ENCODE measurements around the gene ABLIM2. TPM values are rescaled to one million over a fixed set of nuclear protein-coding genes. Genes with fewer than 3 reads are reported as not detected.
A peak's percentile ranks its signal among the peaks of the same experiment; 100 is the strongest.

Gene ABLIM2
- total and polyA plus RNA-seq, 2 experiments from 2014 or later = 1.5 to 4.3 TPM

DNA sequence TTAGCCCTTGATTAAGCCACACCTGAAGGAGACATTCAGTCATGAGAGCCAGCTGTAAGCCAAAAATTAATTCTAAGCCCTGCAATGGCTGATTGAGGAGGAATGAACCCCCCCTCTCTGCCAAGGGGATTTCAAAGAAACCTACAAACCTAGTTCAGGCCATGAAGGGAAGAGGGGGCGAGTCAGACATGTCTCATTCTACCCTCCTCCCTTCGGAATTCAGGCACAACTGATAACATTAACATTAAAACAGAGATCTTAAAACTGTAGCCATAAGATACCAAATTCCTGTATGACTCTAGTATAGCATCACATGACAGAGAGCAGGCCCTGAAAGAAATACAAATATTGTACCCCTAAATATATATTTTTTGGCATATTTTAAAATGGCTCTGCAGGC is 178.6 kb downstream of the ABLIM2 start:
- peaks cover 5% of the 10 kb centered on the region for H3K36me3 Mint-ChIP-seq (ENCODE audit: low read depth)
- Histone ChIP-seq H3K79me2 (replicated peaks; ENCODE audit: insufficient read depth) (no peaks in the 10 kb centered on the region), H4K20me1 (replicated peaks; ENCODE audit: insufficient read depth) (no peaks in the 10 kb centered on the region), H3K27ac (ENCODE audit: low read depth) (peak overlapping the region; percentile 86), H3K4me3 (no peak overlapping the region), H3F3A (replicated peaks; ENCODE audit: low read depth) (peaks cover 4% of the 10 kb centered on the region; the same call in 1 of the 2 replicates), H3K36me3 (ENCODE audit: insufficient read depth) (no peaks in the 10 kb centered on the region), H3K4me1 (ENCODE audit: insufficient read depth) (peaks cover 22% of the 10 kb centered on the region), H3K4me2 (peak overlapping the region; percentile 6; the same call in 1 of the 2 replicates), H3K9me2 (ENCODE audit: insufficient read depth) (no peaks in the 10 kb centered on the region), H3K27me3 (ENCODE audit: insufficient read depth) (no peaks in the 10 kb centered on the region), H2AFZ (0 out of 2 replicates have a peak overlapping the region, but pooled peaks have one; percentile 1)
- peaks cover 12% of the 10 kb centered on the region for H3K27me3 Mint-ChIP-seq (ENCODE audit: insufficient read depth, low read depth, poor library complexity)
- H3K27ac Mint-ChIP-seq = peak overlapping the region; percentile 49; the same call in 1 of the 2 replicates
- no peak overlapping the region for H3K4me3 Mint-ChIP-seq
- H3K4me1 Mint-ChIP-seq = peaks cover 27% of the 10 kb centered on the region
- H3K9me3 Mint-ChIP-seq = peaks cover 7% of the 10 kb centered on the region; the same call in 2 of the 3 replicates
- TF ChIP-seq, protein P1, sequence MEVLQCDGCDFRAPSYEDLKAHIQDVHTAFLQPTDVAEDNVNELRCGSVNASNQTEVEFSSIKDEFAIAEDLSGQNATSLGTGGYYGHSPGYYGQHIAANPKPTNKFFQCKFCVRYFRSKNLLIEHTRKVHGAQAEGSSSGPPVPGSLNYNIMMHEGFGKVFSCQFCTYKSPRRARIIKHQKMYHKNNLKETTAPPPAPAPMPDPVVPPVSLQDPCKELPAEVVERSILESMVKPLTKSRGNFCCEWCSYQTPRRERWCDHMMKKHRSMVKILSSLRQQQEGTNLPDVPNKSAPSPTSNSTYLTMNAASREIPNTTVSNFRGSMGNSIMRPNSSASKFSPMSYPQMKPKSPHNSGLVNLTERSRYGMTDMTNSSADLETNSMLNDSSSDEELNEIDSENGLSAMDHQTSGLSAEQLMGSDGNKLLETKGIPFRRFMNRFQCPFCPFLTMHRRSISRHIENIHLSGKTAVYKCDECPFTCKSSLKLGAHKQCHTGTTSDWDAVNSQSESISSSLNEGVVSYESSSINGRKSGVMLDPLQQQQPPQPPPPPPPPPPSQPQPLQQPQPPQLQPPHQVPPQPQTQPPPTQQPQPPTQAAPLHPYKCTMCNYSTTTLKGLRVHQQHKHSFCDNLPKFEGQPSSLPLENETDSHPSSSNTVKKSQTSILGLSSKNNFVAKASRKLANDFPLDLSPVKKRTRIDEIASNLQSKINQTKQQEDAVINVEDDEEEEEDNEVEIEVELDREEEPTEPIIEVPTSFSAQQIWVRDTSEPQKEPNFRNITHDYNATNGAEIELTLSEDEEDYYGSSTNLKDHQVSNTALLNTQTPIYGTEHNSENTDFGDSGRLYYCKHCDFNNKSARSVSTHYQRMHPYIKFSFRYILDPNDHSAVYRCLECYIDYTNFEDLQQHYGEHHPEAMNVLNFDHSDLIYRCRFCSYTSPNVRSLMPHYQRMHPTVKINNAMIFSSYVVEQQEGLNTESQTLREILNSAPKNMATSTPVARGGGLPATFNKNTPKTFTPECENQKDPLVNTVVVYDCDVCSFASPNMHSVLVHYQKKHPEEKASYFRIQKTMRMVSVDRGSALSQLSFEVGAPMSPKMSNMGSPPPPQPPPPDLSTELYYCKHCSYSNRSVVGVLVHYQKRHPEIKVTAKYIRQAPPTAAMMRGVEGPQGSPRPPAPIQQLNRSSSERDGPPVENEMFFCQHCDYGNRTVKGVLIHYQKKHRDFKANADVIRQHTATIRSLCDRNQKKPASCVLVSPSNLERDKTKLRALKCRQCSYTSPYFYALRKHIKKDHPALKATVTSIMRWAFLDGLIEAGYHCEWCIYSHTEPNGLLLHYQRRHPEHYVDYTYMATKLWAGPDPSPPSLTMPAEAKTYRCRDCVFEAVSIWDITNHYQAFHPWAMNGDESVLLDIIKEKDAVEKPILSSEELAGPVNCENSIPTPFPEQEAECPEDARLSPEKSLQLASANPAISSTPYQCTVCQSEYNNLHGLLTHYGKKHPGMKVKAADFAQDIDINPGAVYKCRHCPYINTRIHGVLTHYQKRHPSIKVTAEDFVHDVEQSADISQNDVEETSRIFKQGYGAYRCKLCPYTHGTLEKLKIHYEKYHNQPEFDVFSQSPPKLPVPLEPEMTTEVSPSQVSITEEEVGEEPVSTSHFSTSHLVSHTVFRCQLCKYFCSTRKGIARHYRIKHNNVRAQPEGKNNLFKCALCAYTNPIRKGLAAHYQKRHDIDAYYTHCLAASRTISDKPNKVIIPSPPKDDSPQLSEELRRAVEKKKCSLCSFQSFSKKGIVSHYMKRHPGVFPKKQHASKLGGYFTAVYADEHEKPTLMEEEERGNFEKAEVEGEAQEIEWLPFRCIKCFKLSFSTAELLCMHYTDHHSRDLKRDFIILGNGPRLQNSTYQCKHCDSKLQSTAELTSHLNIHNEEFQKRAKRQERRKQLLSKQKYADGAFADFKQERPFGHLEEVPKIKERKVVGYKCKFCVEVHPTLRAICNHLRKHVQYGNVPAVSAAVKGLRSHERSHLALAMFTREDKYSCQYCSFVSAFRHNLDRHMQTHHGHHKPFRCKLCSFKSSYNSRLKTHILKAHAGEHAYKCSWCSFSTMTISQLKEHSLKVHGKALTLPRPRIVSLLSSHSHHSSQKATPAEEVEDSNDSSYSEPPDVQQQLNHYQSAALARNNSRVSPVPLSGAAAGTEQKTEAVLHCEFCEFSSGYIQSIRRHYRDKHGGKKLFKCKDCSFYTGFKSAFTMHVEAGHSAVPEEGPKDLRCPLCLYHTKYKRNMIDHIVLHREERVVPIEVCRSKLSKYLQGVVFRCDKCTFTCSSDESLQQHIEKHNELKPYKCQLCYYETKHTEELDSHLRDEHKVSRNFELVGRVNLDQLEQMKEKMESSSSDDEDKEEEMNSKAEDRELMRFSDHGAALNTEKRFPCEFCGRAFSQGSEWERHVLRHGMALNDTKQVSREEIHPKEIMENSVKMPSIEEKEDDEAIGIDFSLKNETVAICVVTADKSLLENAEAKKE (CRISPR knock-in tag; IDR thresholded peaks at IDR 0.05) = no peak
- no peak for TF ChIP-seq ZNF331 (CRISPR knock-in tag; IDR thresholded peaks at IDR 0.05; ENCODE audit: low read depth)
- TF ChIP-seq, protein P2, sequence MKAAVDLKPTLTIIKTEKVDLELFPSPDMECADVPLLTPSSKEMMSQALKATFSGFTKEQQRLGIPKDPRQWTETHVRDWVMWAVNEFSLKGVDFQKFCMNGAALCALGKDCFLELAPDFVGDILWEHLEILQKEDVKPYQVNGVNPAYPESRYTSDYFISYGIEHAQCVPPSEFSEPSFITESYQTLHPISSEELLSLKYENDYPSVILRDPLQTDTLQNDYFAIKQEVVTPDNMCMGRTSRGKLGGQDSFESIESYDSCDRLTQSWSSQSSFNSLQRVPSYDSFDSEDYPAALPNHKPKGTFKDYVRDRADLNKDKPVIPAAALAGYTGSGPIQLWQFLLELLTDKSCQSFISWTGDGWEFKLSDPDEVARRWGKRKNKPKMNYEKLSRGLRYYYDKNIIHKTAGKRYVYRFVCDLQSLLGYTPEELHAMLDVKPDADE (IDR thresholded peaks at IDR 0.05) = no peak
- no peak for TF ChIP-seq EZH2 (IDR thresholded peaks at IDR 0.05; ENCODE audit: low read depth, unreplicated experiment)
- no peak for TF ChIP-seq JUNB (IDR thresholded peaks at IDR 0.05; ENCODE audit: unreplicated experiment)
- TF ChIP-seq, protein P3, sequence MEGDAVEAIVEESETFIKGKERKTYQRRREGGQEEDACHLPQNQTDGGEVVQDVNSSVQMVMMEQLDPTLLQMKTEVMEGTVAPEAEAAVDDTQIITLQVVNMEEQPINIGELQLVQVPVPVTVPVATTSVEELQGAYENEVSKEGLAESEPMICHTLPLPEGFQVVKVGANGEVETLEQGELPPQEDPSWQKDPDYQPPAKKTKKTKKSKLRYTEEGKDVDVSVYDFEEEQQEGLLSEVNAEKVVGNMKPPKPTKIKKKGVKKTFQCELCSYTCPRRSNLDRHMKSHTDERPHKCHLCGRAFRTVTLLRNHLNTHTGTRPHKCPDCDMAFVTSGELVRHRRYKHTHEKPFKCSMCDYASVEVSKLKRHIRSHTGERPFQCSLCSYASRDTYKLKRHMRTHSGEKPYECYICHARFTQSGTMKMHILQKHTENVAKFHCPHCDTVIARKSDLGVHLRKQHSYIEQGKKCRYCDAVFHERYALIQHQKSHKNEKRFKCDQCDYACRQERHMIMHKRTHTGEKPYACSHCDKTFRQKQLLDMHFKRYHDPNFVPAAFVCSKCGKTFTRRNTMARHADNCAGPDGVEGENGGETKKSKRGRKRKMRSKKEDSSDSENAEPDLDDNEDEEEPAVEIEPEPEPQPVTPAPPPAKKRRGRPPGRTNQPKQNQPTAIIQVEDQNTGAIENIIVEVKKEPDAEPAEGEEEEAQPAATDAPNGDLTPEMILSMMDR (conservative IDR thresholded peaks at IDR 0.05; ENCODE audit: low read depth in 2 of 2) = no peak
- ATAC-seq = no peak
- no peak for DNase-seq (ENCODE audit: low spot score)
